Measurements from ENCODE around the gene IFI44. TPM values are rescaled to one million over a fixed set of nuclear protein-coding genes. Genes with fewer than 3 reads are reported as not detected.

IFI44 gene
- total and polyA plus RNA-seq, 9 of the 15 experiments (the other 6 are each of a cell fraction or from before 2014, with no cell fraction given) = 0.11 TPM; not detected in 8

- POLR2A ChIA-PET = no interaction called here
- H3K4me2 ChIP-seq (ENCODE audit: insufficient read depth, low read length) = no peak overlapping the region
- no peaks in the 10 kb centered on the region for H3K4me1 ChIP-seq (replicated peaks in 1 of 2; ENCODE audit: control insufficient read depth in 2 of 2, insufficient read depth in 2 of 2, low read length in 2 of 2)
- WGBS (ENCODE audit: insufficient coverage, low coverage, missing lambda C conversion rate) = 0% methylated on average over 1 of the region's 1 CpG
- no peaks in the 10 kb centered on the region for H3K79me2 ChIP-seq (ENCODE audit: control insufficient read depth, insufficient read depth, low read length)
- H3K36me3 ChIP-seq (ENCODE audit: control insufficient read depth, insufficient read depth, low read length) = no peaks in the 10 kb centered on the region
- no peaks in the 10 kb centered on the region for H3K9me1 ChIP-seq (ENCODE audit: control insufficient read depth, insufficient read depth, low read length)
- no peak overlapping the region for H3K27ac ChIP-seq (ENCODE audit: extremely low read depth, low read depth, low read length)
- FAIRE-seq (no peak), DNase-seq (ENCODE audit: extremely low read depth in 1 of 4, low spot score in 3 of 4) (no peak), ATAC-seq (no peak)
- no peak overlapping the region for H2AFZ ChIP-seq (ENCODE audit: low read depth, low read length)
- BruUV-seq (replicated peaks) = no TSS peak
- no peak overlapping the region for H3K4me3 ChIP-seq
- H3K27me3 ChIP-seq (ENCODE audit: control insufficient read depth in 2 of 2, insufficient read depth in 2 of 2, low read length in 2 of 2) = no peaks in the 10 kb centered on the region
- TF ChIP-seq NFRKB (IDR thresholded peaks at IDR 0.05; ENCODE audit: low read depth) (no peak), TEAD2 (tag; IDR thresholded peaks at IDR 0.05) (no peak), STAT6 (CRISPR knock-in tag; IDR thresholded peaks at IDR 0.05) (no peak), REST (IDR thresholded peaks at IDR 0.05; ENCODE audit: borderline replicate concordance) (no peak), REST (CRISPR knock-in tag; IDR thresholded peaks at IDR 0.05; ENCODE audit: low read depth) (no peak), BRD9 (IDR thresholded peaks at IDR 0.05; ENCODE audit: low read depth, partially characterized antibody) (no peak), ZSCAN32 (CRISPR knock-in tag; IDR thresholded peaks at IDR 0.05) (no peak)
- H3K9me3 ChIP-seq (replicated peaks; ENCODE audit: control insufficient read depth, insufficient read depth, low read depth, low read length) = no peaks in the 10 kb centered on the region
- intact Hi-C loops (cut with micrococcal nuclease) (no loop called here), in situ Hi-C loops (cut with MboI) (no loop called here)
- H4K20me1 ChIP-seq (replicated peaks; ENCODE audit: control insufficient read depth, insufficient read depth, low read length) = no peaks in the 10 kb centered on the region
- no peak overlapping the region for H3K9ac ChIP-seq (ENCODE audit: insufficient read depth in 1 of 2, low read depth in 2 of 2, low read length in 2 of 2)
- CTCF ChIA-PET (ENCODE audit: low intra/inter-chr PET ratio) = no interaction called here
Measured at GRCh38 chr1:78603206-78603605, 46.4 kb upstream of the IFI44 start.

Data from K562 (cell line).